Mucosa of descending colon (tissue), 3 donors: ENCODE data around the gene ACKR2. TPM values are rescaled to one million over a fixed set of nuclear protein-coding genes. Genes with fewer than 3 reads are reported as not detected.

ENCODE experiments used
- ATAC-seq: fragments of 200-7000 bp; cut with Tn5 transposase; one replicate; pipeline ENCODE4 v1.9.1; 2020; ENCODE audit warnings: mild to moderate bottlenecking, moderate library complexity
- DNase-seq, 3 donors: peaks; one replicate each; pipeline ENCODE4 v3.0.0-alpha.2; 2020
- H3K36me3 ChIP-seq: fragments of 200-600 bp; one replicate; pipeline ENCODE4 v1.8.0; 2021; ENCODE audit warnings: low read depth, mild to moderate bottlenecking
- H3K4me1 ChIP-seq: fragments of 200-600 bp; one replicate; pipeline ENCODE4 v1.8.0; 2021; ENCODE audit warnings: low read depth, mild to moderate bottlenecking
- H3K4me3 ChIP-seq: fragments of 200-600 bp; one replicate; pipeline ENCODE4 v1.8.0; 2021; ENCODE audit warnings: mild to moderate bottlenecking
- H3K9me3 ChIP-seq: fragments of 200-600 bp; one replicate; pipeline ENCODE4 v1.8.0; 2021; ENCODE audit warnings: mild to moderate bottlenecking
- CTCF ChIP-seq: fragments of 200-600 bp; IDR thresholded peaks from one replicate; pipeline ENCODE4 v1.8.0; 2022; ENCODE audit warnings: antibody characterized with exemption, mild to moderate bottlenecking
- intact Hi-C, 2 donors: fragments of 100-400 bp; cut with DNase I in 1 of 2; cut with micrococcal nuclease in 1 of 2; formaldehyde crosslinking; loops; one replicate each; pipeline versions ENCODE4 v1.11.0 to v1.11.1; 2022; cut with DNase I, micrococcal nuclease
- total RNA-seq, 3 donors: library from RNA; stranded (reverse); fragmentation: NEBNext Ultra II Directional in 2 of 3; extraction: Animal tissue kit (Norgen Biotek cat#: 25700) in 2 of 3; gene quantifications; one replicate each; pipeline versions ENCODE4 v1.2.1 to v1.2.4, GENCODE V29; 2021 to 2023
- donor health status: DM: no; HTN: no; CAD: no; lungs with moderate emphysema.
- donor health status: DM: no; HTN: no; CAD: no.
- donor health status: DM: no; HTN: yes; CAD: no.

Gene ACKR2
- total RNA-seq, 3 donors from 2014 or later, result 4.7 to 13.1 (median 10.4) TPM

GRCh38 chr3:42769477-42770131 is 39.6 kb upstream of the ACKR2 start:
- Histone ChIP-seq H3K4me1 (peaks cover 9% of the 10 kb centered on the region), H3K4me3 (no peak overlapping the region), H3K9me3 (no peaks in the 10 kb centered on the region), H3K36me3 (no peaks in the 10 kb centered on the region)
- no peak for TF ChIP-seq CTCF
- intact Hi-C loops, result no loop called here
- ATAC-seq (no peak), DNase-seq (no peak)

DNA sequence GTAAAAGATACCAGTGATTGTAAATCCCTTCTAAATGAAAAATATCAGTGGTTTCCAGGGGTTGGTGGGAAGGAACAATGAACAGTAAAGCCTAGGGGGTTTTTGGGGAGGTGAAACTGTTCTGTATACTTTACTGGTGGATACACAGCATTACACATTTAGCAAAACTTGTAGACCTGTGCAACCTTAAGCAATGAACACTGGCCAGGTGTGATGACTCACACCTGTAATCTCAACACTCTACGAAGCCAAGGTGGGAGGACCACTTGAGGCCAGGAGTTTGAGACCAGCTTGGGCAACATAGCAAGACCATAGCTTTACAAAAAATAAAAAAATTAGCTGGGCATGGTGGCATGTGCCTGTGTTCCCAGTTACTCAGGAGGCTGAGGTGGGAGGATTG is 38.0 kb upstream of the ACKR2 start:
- DNase-seq, result no peak
- Histone ChIP-seq H3K36me3 (no peaks in the 10 kb centered on the region), H3K9me3 (no peaks in the 10 kb centered on the region), H3K4me3 (no peak overlapping the region), H3K4me1 (peaks cover 9% of the 10 kb centered on the region)
- TF ChIP-seq CTCF, result no peak
- ATAC-seq, result no peak
- intact Hi-C loops, result no loop called here

DNA sequence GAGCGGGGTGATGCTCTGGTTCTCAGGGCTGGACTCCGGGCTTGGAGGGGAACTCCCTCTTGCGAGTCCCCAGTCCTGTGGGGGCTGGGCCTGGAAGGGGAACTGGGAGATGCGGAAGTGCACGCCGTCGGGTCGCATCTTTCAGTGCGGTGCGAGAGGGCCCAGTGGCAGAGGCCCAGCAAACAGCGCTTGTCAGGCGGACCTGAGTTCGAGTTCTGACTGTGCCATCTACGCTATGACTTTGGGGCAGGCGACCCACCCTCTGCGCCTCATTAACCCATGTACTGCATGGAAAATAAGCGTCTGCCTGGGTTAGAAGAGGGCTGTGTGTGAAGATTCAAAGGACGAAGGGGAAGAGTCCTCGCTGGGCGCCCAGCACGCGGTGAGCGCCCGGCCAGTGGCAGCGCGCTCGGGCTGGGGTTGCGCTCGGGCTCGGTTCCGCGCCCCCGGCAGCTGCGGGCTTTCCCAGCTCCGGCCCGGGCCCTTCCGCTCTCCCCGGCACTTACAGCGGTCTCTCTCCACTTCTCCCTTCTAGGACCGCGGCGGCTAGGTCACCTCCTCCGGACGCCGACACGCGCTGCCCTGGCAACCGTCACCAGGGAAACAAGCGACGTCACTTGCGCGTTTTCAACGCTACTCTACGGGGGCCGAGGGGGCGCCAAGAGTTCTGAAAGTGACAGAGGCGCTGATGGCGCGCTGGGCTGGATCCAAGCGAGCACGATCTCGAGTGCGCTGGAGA is 36.4 kb upstream of the ACKR2 start, which contains the start of gene CCDC13:
Gene CCDC13 (minus strand): TSS at position 584 of the 739 bp plus-strand sequence. CDS start 14,908 bp downstream, outside the sequence.
- intact Hi-C loops, result no loop called here
- peak; percentile 90 to 96 (median 92) for DNase-seq
- no peaks in the 10 kb centered on the region for H3K36me3 ChIP-seq
- TF ChIP-seq CTCF, result no peak
- H3K9me3 ChIP-seq, result no peaks in the 10 kb centered on the region
- ATAC-seq, result peak; percentile 89
- no peak within 1 kb of the TSS for H3K4me3 ChIP-seq
- peaks cover 9% of the 10 kb centered on the region for H3K4me1 ChIP-seq

GRCh38 chr3:42773409-42773751 is 35.9 kb upstream of the ACKR2 start:
- no peaks in the 10 kb centered on the region for H3K36me3 ChIP-seq
- no peaks in the 10 kb centered on the region for H3K9me3 ChIP-seq
- H3K4me1 ChIP-seq, result peaks cover 9% of the 10 kb centered on the region
- intact Hi-C loops, result no loop called here
- no peak for TF ChIP-seq CTCF
- no peak for ATAC-seq
- no peak for DNase-seq
- no peak overlapping the region for H3K4me3 ChIP-seq

DNA sequence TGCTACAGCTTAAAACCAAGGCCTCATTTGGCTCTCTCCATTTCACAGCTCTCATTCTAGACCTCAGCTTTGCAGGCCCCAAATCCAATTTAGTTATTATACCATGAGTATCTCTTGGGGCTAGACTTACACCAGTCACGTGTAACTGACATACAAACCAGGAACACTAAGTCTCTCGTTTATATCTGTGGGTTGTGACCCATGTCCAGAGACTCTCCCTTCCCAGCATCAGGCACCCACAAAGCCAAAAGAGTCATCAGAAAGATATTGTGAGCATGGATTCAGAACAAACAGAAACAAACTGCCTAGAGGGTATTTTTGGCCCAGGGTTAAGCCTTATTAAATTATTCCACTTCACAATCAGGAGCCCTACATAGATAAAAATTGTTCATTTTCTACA is 30.6 kb upstream of the ACKR2 start:
- Histone ChIP-seq H3K4me1 (peaks cover 9% of the 10 kb centered on the region), H3K9me3 (no peaks in the 10 kb centered on the region), H3K4me3 (no peak overlapping the region), H3K36me3 (no peaks in the 10 kb centered on the region)
- DNase-seq (no peak), ATAC-seq (peak; percentile 10)
- no peak for TF ChIP-seq CTCF
- intact Hi-C loops, result no loop called here
